Smooth muscle cell (in vitro differentiated cells): ENCODE results near the gene ACOXL. TPM values are rescaled to one million over a fixed set of nuclear protein-coding genes. Genes with fewer than 3 reads are reported as not detected.

Experiments
- DNase-seq: peaks from one replicate; lab custom pipeline; 2025; ENCODE audit not compliant: unreplicated experiment; lab: John Stamatoyannopoulos, UW
- H2AFZ ChIP-seq: fragments of 200-600 bp; sonication (generic); 2 replicates; pipeline ENCODE4 v1.6.0; 2016; ENCODE audit warnings: antibody characterized with exemption, low read depth, mild to moderate bottlenecking
- H3F3A ChIP-seq: fragments of 200-600 bp; sonication (generic); 2 replicates; pipeline ENCODE4 v1.6.0; 2017; ENCODE audit warnings: antibody characterized with exemption, low read depth
- H3K27ac ChIP-seq: fragments of 200-600 bp; sonication (generic); 2 replicates; pipeline ENCODE4 v1.5.1; 2016; ENCODE audit warnings: low read depth, mild to moderate bottlenecking
- H3K27me3 ChIP-seq: fragments of 200-600 bp; sonication (generic); 2 replicates; pipeline ENCODE4 v1.6.1; 2016; ENCODE audit warnings: low read depth, mild to moderate bottlenecking
- H3K36me3 ChIP-seq: fragments of 200-600 bp; sonication (generic); 2 replicates; pipeline ENCODE4 v1.5.1; 2016; ENCODE audit warnings: low read depth
- H3K4me1 ChIP-seq: fragments of 200-600 bp; sonication (generic); 2 replicates; pipeline ENCODE4 v1.5.1; 2016; ENCODE audit warnings: low read depth
- H3K4me2 ChIP-seq: fragments of 200-600 bp; sonication (generic); 2 replicates; pipeline ENCODE4 v1.6.0; 2016; ENCODE audit warnings: mild to moderate bottlenecking
- H3K4me3 ChIP-seq: fragments of 200-600 bp; sonication (generic); 2 replicates; pipeline ENCODE4 v1.5.1; 2016; ENCODE audit warnings: mild to moderate bottlenecking
- H3K79me2 ChIP-seq: fragments of 200-600 bp; sonication (generic); 2 replicates; pipeline ENCODE4 v1.6.0; 2016; ENCODE audit warnings: low read depth, mild to moderate bottlenecking
- H3K9ac ChIP-seq: fragments of 200-600 bp; sonication (generic); 2 replicates; pipeline ENCODE4 v1.6.0; 2016; ENCODE audit warnings: low read depth
- H3K9me3 ChIP-seq: fragments of 200-600 bp; sonication (generic); replicated peaks from 2 replicates; pipeline ENCODE4 v1.5.1; 2016; ENCODE audit warnings: low read depth
- H4K20me1 ChIP-seq: fragments of 200-600 bp; sonication (generic); 2 replicates; pipeline ENCODE4 v1.6.0; 2016; ENCODE audit warnings: low read depth
- CTCF ChIP-seq: fragments of 200-600 bp; sonication (generic); IDR thresholded peaks from 2 replicates; pipeline ENCODE4 v1.5.1; 2017; ENCODE audit warnings: borderline replicate concordance, mild to moderate bottlenecking, antibody characterized with exemption; ENCODE audit not compliant: insufficient read depth, poor library complexity, severe bottlenecking
- WGBS: methylation state at CpG from one replicate; pipeline ENCODE4 v1.1.7; 2016; ENCODE audit warnings: low lambda C conversion rate; 5-methylcytosine and 5-hydroxymethylcytosine counted together
- polyA plus RNA-seq: library from polyadenylated mRNA; unstranded; fragments of >200 nt; fragmentation: Nextera tagmentation; extraction: Ambion mirVana; gene quantifications from 2 replicates; pipeline ENCODE4 v1.2.1, GENCODE V29; 2016
- total RNA-seq: library from RNA; depleted of rRNA; stranded (reverse); fragments of >200 nt; gene quantifications from 2 replicates; pipeline ENCODE4 v1.2.3, GENCODE V29; 2014

The ACOXL gene
- total and polyA plus RNA-seq, 2 experiments from 2014 or later, result not detected

GRCh38 chr2:110819711-110820110 lies 87.3 kb downstream of the ACOXL start:
- no peak for TF ChIP-seq CTCF
- no peak overlapping the region for H3K9ac ChIP-seq
- no peaks in the 10 kb centered on the region for H3K79me2 ChIP-seq
- no peak overlapping the region for H3K4me2 ChIP-seq
- no peak for DNase-seq
- H3K36me3 ChIP-seq, result no peaks in the 10 kb centered on the region
- H2AFZ ChIP-seq, result no peak overlapping the region
- peaks cover 43% of the 10 kb centered on the region for H3K27me3 ChIP-seq
- H3K4me1 ChIP-seq, result no peaks in the 10 kb centered on the region
- no peak overlapping the region for H3K27ac ChIP-seq
- no peaks in the 10 kb centered on the region for H3F3A ChIP-seq
- no peaks in the 10 kb centered on the region for H4K20me1 ChIP-seq
- no peak overlapping the region for H3K4me3 ChIP-seq
- H3K9me3 ChIP-seq, result no peaks in the 10 kb centered on the region
- WGBS, result 93% methylated on average over 3 of the region's 3 CpGs

- no peaks in the 10 kb centered on the region for H3F3A ChIP-seq
- no peaks in the 10 kb centered on the region for H3K79me2 ChIP-seq
- no peak overlapping the region for H3K9ac ChIP-seq
- no peak for DNase-seq
- no peak overlapping the region for H3K4me3 ChIP-seq
- H2AFZ ChIP-seq, result no peak overlapping the region
- H3K27me3 ChIP-seq, result peaks cover 43% of the 10 kb centered on the region
- no peaks in the 10 kb centered on the region for H3K4me1 ChIP-seq
- H3K27ac ChIP-seq, result no peak overlapping the region
- 94% methylated on average over 2 of the region's 2 CpGs for WGBS
- H3K4me2 ChIP-seq, result no peak overlapping the region
- no peaks in the 10 kb centered on the region for H3K9me3 ChIP-seq
- no peak for TF ChIP-seq CTCF
- H3K36me3 ChIP-seq, result no peaks in the 10 kb centered on the region
- H4K20me1 ChIP-seq, result no peaks in the 10 kb centered on the region
Observed at GRCh38 chr2:110820128-110820527, 87.8 kb downstream of the ACOXL start.

- no peak for DNase-seq
- no peak overlapping the region for H3K27ac ChIP-seq
- no peaks in the 10 kb centered on the region for H3F3A ChIP-seq
- no peaks in the 10 kb centered on the region for H3K9me3 ChIP-seq
- H4K20me1 ChIP-seq, result no peaks in the 10 kb centered on the region
- H3K27me3 ChIP-seq, result peaks cover 29% of the 10 kb centered on the region
- no peaks in the 10 kb centered on the region for H3K36me3 ChIP-seq
- H2AFZ ChIP-seq, result no peak overlapping the region
- H3K9ac ChIP-seq, result no peak overlapping the region
- H3K4me1 ChIP-seq, result no peaks in the 10 kb centered on the region
- H3K79me2 ChIP-seq, result no peaks in the 10 kb centered on the region
- no peak for TF ChIP-seq CTCF
- 91% methylated on average over 3 of the region's 3 CpGs for WGBS
- no peak overlapping the region for H3K4me3 ChIP-seq
- no peak overlapping the region for H3K4me2 ChIP-seq
Observed at GRCh38 chr2:110823165-110823564, 90.8 kb downstream of the ACOXL start.

GRCh38 chr2:110827511-110827910 lies 95.1 kb downstream of the ACOXL start:
- no peaks in the 10 kb centered on the region for H3K9me3 ChIP-seq
- H3K4me2 ChIP-seq, result no peak overlapping the region
- TF ChIP-seq CTCF, result no peak
- no peaks in the 10 kb centered on the region for H3K79me2 ChIP-seq
- H2AFZ ChIP-seq, result no peak overlapping the region
- no peaks in the 10 kb centered on the region for H3F3A ChIP-seq
- no peak for DNase-seq
- H3K4me1 ChIP-seq, result no peaks in the 10 kb centered on the region
- H3K27ac ChIP-seq, result no peak overlapping the region
- no peaks in the 10 kb centered on the region for H3K36me3 ChIP-seq
- H4K20me1 ChIP-seq, result no peaks in the 10 kb centered on the region
- H3K9ac ChIP-seq, result no peak overlapping the region
- H3K4me3 ChIP-seq, result no peak overlapping the region
- peaks cover under 1% of the 10 kb centered on the region for H3K27me3 ChIP-seq
